HG03135 (cell line): ENCODE results near the gene TAF4.

Experiments used
- ATAC-seq: cut with Tn5 transposase; IDR thresholded peaks from one replicate; pipeline ENCODE4 v1.9.1; 2021; ENCODE audit warnings: mild to moderate bottlenecking, moderate library complexity; ENCODE audit not compliant: unreplicated experiment

The TAF4 gene

GRCh38 chr20:61968036-61968810, 97.5 kb downstream of the TAF4 start:
- ATAC-seq = no peak

- ATAC-seq = no peak
Observed at GRCh38 chr20:61967300-61967699, 98.4 kb downstream of the TAF4 start.

GRCh38 chr20:61966492-61967244, 99.0 kb downstream of the TAF4 start:
- no peak for ATAC-seq

DNA sequence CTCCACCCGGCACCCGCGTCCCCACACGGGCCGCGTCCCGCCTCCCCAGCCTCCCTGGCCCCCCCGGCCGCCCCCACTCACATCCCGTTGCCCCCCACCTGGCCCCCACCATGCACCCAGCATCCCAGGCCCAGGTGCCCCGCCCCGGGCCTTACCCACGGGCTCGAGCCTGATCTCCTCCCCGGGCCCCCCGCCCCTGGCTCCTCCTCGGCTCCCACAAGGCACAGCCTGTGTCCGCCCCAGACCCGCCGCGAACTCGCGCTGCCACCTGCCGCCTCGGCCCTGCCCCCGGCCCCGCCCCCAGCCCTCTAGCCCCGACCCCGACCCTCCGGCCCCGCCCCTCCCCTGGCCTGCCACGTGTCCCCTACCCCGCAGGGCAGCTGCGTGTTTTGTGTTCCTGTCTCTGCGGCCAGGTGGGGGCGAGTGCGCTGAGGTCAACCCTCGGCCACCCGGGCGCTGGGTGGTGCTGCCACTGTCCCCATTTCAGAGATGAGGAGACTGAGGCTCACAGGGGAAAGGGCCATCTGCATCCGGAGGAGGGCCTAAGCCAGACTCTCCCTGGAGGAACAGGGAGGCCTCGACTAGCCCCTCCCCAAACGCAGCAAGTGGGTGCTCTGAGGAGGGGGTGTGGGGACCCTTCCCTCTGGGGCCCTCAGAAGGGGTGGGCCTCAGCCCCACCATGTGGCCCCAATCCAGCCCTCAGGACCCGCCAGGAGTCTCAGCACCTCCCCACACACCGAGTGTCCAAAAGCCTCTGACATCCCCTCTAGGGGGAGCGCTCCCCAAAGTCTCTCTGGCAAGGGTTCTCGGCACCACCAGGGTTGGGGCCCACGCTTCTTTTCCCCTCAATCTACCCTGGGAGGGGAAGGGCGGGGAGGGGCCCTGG, 99.8 kb downstream of the TAF4 start:
- no peak for ATAC-seq

DNA sequence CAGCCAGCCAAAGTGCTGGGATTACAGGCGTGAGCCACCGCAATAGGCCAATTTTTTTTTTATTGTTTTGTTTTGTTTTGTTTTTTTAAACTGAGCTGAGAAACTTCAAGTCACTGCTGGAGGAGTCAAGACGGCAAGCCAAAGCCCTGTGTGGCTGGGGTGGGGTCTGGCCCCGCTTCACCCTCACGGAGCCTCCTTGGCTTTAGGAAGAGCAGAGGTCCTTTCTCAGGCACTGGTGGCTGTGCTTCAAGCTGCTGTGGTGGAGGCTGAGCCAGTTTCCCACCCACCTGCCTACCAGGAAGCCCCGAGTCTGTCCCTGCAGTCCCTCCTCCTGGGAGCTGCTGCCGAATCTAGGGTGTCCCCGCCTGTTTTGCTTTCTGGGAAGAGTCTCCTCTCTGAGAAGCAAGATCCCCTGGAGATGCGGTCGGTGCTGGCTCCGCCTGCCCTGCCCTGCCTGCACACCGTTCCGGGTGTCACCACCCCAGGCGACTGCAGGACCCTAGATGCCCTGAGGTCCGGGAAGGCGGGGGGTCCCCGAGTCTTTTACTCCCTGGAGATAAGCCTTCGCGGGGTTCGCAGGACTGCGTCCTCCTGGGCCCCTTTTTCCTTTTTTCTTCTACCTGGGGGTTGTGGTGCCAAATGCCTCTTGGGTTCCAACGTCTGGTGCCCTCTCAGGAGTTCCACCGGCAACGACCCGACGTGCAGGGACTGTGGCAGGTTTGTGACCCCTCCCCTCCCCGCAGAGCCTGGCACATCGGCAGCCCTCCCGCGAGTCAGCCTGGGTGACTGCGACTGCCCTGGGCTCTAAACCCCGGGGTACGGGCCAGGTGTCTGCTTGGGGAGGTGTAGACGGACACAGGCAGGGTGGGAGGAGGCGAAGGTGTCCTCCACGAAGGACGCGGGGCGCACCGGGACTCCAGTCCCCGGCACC, 100.7 kb downstream of the TAF4 start:
- no peak for ATAC-seq

DNA sequence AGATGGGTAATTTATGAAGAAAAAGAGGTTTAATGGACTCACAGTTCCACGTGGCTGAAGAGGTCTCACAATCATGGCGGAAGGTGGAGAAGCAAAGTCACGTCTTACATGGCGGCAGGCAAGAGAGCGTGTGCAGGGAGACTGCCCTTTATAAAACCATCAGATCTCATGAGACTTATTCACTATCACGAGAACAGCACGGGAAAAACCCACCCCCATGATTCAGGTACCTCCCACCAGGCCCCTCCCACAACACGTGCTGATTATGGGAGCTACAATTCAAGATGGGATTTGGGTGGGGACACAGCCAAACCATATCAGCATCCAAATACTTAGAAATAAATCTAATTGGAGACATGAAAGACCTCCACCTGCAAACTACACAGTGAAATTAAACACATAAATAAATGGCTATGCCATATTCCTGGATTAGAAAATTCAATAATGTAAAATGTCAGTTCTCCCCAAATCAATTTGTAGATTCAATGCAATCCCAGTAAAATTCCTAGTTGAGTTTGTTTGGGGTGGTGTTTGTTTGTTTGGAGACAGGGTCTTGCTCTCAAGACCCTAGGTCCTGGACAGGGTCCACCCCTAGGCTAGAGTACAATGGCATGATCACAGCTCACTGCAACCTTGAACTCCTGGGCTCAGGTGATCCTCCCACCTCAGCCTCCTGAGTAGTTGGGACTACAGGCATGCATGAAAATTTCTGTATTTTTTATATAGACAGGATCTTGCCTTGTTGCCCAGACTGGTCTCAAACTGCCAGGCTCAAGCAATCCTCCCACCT, 101.6 kb downstream of the TAF4 start:
- no peak for ATAC-seq

DNA sequence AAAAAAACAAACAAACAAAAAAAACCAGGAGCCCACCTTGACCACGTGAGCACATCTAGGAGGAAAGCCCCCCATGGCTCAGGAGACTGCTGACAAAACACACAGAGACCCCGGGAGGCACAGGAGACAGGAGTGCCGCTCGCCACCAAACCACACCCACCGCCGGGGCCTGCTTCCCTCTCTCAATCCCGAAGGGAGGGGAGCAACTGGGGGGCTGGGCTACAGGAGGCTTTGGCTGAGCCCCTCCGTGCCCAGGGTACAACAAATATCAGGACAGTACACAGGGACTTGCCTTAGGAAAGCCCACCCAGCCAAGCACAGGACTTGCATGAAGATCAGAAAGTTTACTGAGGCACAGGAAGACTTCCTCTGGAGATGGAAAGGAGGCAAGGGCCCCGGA, 102.5 kb downstream of the TAF4 start:
- ATAC-seq = no peak

- no peak for ATAC-seq
Observed at GRCh38 chr20:61960836-61961235, 104.8 kb downstream of the TAF4 start.

DNA sequence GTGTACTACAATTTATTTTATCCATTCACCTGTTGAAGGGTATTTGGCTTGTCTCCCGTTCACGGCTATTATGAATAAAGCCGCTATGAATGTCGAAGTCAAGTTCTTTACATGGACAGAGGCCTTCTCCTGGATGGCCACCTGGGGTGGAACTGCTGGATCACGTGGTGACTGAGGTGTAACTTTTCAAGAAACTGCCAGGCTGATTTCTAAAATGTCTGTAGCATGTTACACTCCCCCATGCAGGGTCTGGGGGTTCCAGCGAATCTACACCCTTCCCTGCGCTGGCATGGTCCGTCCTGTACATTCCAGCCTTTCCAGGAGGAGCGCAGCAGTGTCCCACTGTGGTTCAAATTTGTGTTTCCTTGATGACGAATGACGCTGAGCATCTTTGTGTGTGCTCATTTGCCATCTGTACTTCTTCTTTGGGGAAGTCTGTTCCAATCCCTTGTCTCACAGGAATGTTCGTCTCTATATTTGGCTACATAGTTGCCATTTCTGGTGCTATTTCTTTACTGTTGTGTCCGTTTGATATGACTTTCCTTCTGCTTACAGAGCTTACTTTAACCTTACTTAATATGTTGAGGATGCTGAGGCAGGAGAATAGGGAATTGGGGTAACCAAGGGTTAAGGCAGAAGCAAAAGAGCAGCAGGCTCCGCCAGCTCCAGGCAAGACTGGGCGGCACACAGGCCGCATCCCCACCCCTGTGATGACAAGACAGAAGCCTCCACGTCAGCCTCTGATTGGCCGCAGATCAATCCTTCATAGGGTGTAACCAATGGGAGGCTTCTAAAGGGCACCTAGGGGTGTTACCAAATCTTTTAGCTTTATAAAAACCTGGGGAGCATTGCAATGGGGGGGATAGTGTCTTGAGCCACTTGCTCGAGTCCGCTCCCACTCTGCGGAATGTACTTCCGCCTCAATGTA, 106.6 kb downstream of the TAF4 start:
- ATAC-seq = no peak

GRCh38 chr20:61957961-61958715, 107.5 kb downstream of the TAF4 start:
- ATAC-seq = no peak

DNA sequence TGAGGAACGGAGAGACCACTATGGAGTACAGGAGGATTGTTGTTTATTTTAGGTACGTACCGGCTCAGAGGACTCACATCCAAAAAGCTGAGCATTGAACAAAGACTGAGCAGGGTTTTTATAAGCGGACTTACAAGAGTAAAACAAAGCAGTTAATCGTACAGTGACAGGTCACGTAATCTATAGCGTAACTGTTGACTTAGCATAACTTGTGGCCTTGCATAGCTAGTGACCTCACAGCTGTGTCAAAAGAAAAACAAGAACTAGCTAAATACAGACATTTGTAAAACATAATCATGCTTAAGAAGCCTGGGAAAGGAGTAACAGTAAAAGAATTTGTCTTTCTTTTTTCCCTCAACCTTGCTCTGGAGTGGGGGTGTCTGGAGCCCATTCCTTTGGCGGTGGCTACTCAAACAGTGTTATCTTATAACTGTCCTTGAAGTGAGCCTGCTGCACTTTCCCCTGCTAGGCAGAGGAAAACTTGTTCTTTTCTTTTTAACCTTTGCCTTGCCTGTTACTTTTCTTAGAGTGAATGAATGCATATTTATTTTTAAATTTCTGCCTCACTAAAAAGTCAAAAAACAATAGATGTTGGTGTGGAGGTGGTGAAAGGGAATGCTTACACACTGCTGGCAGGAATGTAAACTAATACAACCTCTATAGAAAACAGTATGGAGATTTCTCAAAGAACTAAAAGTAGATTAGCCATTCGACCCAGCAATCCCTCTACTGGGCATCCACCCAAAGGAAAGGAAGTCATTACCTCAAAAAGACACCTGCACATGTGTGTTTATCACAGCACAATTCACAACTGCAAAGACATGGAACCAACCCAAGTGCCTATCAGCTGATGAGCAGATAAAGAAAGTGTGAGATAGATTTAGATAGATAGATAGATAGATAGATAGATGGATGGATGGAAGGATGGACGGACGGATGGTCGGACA, 109.0 kb downstream of the TAF4 start:
- ATAC-seq = no peak

DNA sequence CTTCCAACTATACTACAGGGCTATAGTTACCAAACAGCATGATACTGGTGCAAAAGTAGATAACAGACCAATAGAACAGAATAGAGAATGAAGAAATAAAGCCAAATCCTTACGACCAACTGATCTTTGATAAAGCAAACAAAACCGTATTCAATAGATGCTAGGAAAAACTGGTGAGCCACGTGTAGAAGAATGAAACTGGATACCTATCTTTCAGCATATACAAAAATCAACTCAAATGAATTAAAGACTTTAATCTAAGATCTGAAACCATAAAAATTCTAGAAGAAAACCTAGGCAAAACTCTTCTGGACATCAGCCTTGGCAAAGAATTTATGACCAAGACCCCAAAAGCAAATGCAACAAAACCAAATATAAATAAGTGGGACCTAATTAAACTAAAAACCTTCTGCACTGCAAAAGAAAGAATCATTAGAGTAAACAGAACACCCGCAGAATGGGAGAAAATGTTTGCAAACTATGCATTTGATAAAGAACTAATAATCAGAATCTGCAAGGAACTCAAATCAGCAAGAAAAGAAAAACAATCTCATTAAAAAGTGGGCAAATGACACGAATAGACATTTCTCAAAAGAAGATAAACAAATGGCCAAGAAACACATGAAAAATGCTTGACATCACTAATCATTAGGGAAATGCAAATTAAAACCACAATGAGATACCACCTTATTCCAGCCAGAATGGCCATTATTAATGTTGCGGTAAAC, 109.8 kb downstream of the TAF4 start:
- no peak for ATAC-seq

DNA sequence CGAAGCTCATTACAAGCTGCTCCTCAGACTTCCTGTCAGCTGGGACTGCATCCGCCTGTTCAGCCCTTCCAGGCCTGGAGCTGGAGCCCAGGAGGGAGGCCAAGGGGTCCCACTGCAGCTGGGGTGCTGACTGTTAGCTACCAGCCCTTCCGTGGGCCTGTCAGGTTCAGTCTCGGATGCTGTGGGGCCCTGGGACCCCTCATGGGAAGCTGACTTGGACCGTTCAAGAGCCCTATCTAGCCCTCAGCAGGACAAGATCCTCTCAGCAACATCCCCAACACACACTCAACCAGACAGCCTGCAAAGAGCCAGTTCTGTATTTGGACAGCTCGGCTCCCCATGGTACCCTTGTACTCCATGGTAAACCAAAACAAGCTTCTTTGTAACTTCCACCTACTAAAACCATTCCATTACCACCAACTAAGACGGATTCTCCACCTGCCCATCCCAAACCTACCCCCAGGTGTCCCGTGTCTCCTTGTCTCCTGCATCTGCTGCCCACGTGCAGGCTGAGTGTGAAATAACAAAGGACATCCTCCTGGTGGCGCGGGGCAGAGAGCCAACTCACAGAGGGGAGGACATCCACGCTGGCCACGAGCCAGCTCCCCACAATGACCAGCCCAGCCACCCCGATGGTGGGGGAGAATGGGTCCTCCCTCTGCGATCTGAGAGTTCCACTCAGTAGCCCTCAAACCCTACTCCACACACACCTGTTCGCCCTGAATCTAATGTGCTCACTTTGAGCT, 111.2 kb downstream of the TAF4 start:
- no peak for ATAC-seq

DNA sequence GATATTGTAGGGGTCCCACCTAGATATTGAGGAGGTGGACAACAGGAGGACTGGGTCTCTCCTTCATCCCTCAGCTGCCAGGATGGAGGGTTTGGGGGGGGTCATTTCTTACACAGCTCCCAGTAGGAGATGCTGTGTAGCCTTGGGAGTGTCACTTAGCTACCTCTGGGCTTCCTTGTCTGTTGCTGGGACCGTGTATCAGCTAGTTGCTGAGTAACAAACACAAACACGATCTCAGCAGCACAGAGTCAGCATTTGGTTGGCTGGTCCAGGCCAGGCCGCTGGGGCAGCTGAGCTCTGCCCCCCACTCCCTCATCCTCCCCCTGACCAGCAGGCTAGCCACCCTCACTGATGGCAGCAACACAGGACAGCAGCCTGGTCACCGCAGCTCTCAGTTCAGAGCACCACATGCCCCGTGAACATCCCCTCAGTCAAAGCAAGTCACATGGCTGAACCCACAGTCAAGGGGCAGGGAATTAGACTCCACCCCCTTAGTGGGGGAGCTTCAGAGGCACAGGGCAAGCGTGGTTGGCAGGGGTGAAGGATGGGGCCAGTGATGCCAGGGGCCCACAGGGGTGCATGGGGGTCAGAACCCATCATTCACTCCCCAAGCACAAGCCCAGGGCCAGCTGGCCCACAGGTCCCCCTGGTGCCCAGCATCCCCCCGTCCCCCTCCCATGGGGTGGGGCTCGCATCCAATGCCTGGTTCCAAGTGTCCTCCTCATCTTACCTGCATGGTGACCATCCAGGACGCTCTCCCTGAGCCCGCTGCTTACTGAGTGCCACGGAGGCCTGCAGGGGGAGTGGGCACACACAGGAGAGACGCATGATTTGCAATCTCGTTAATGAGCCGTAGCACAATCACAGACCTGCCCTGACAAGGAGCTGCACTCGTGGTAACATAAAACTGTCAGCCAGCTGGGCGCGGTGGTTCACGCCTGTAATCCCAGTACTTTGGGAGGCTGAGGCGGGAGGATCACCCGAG, 112.4 kb downstream of the TAF4 start:
- no peak for ATAC-seq
